A204.1 (cell line): Measurements from ENCODE around the gene SGPL1.
"Not testable (repeated sequence)": the region's sequence is repeated elsewhere in the genome, so short reads cannot be mapped to it uniquely, and the experiment has no call there.

Source experiments
- FAIRE-seq: peaks from 2 replicates; lab custom pipeline; 2012; peaks lifted over from hg19 to GRCh38; lab: Jason Lieb, UNC

SGPL1 gene

DNA sequence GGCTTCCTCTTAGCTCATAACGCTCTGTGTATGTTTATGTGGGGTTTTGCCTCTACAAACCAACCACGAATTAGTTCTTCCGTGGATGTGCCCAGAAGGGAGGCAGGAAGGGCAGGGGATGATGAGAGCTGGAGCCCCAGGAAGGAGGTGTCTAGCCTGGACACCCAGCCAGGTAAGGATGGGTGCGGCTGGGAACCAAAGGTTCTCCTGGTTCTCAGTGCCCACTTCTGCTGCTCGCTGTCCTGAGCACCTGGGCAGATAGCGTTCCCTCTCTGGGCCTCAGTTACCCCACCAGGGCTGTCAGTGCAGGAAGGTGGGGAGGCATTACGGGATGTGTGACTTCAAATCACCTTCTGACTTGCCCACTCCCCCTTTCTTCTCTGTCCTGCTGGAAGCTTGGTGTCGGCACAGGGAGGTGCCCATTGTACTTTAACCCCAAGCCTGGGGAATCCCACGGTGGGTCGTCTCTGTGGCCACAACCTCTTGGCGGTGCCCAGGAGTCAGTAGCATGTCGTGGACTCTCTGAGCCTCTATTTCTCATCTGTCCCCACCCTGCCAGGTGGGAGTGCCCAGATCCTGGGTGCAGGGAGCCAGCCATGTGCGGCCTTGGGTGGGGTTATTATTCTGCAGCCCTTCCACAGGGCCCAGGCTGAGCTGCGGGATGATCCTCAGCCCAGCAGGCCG is 91.3 kb downstream of the SGPL1 start:
- no peak for FAIRE-seq

GRCh38 chr10:70907637-70908405 is 92.1 kb downstream of the SGPL1 start:
- no peak for FAIRE-seq

GRCh38 chr10:70908406-70909296 is 92.9 kb downstream of the SGPL1 start:
- FAIRE-seq, result no peak

GRCh38 chr10:70909326-70909935 is 93.7 kb downstream of the SGPL1 start:
- no peak for FAIRE-seq

DNA sequence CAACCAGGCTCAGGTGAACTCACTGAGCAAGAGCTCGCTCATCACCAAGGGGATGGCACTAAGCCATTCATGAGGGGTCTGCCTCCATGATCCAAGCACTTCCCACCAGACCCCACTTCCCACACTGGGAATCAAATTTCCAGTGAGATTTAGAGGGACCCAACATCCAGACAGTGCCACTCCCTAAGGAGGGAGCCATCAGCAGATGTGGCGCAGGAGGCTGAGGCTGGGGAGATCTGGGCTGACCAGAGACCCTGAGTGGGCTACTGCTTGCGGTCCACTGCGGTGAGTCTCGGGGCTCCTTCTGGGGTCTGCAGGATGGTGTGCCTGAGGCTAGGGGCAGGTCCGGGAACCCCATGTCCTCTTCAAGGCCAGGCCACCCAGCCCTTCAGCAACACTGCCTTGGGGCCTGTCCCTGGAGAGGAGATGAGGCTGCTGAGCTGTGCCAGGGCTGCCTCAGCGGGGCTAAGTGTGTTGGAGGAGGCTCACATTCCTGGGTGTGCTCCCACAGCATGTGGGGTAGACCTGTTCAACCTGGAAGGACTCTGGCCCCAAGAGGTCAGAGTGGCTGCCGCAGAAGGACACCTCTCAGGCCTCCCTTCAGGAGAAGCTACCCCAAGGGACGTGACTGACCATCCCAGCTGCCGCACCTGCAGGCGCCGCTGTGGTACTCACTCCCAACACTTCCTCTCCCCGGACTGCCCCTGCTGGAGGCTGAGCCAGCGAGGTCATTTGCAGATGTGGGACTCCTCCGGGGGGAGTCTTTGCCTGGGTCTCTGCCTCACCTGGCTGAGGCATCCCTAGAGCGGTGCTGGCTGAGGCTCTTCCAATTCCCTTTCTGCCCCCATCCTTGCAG is 95.0 kb downstream of the SGPL1 start:
- FAIRE-seq, result no peak

GRCh38 chr10:70911386-70911785 is 95.6 kb downstream of the SGPL1 start:
- FAIRE-seq, result no peak

DNA sequence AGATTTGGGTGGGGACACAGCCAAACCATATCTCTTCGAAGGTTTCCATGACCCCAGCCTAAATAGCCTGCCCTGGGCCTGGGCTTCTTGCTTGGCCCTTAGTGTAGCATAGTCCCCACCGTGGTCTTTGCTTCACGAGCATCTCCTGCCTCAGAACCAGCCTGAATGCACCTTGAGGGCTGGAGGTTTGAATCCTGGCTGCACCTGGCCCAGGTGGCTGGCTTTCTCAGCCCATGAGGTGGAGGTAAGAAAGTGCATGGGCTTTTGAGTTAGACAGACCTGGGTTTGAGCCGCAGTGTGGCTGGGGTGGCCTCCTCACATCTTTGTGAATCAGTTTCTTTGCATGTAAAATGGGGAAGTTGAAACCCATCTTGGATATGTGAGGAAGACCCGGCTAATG is 96.8 kb downstream of the SGPL1 start:
- FAIRE-seq, result no peak

- no peak for FAIRE-seq
These were observed 97.6 kb downstream of the SGPL1 start for GRCh38 chr10:70913191-70913892.

- no peak for FAIRE-seq
These were observed 98.1 kb downstream of the SGPL1 start for GRCh38 chr10:70913893-70914240.

GRCh38 chr10:70914316-70914864 is 98.6 kb downstream of the SGPL1 start:
- no peak for FAIRE-seq

DNA sequence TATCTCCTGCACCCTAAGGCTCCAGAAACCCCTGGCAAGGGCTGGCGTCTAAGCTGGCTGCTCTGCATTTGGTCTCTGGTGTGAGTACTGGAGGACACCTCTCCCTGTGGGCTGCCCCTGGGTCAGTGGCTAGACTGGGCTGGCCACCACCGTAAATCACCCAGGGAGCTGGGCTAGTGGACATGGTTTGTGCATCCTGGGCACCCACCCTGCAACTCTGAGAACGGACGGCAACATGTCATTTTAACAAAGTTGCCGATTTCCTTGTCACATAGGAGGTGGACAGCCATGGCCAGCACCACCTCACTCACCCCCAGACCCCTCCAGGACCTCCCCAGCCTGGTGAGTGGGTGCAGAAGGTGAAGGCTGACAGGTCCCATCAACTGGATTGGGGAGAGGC is 99.5 kb downstream of the SGPL1 start:
- FAIRE-seq, result no peak

GRCh38 chr10:70915806-70916205 is 100.1 kb downstream of the SGPL1 start:
- no peak for FAIRE-seq

GRCh38 chr10:70916241-70916640 is 100.5 kb downstream of the SGPL1 start:
- no peak for FAIRE-seq

DNA sequence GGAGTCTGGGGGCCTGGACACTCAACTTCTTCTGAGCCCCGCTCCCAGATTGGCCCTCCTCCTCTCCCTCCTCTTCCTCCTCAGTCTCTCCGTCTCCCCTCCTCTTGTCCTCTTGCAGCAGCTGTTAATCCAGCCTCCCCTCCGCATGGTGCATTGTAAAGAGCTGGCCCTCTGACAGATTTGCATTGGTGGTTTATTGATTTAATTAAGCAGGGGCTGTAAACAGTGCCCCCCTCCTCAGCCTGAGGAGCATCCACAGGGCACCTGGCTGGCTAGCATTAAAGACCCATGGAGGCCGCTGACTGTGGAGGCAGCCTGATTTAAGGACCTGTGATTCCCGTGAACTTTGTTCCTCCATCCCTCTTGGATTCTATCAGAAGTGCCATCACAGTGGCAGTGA is 101.5 kb downstream of the SGPL1 start:
- no peak for FAIRE-seq

- FAIRE-seq, result no peak
These were observed 101.9 kb downstream of the SGPL1 start for GRCh38 chr10:70917635-70918034.

- no peak for FAIRE-seq
These were observed 103.2 kb downstream of the SGPL1 start for GRCh38 chr10:70918851-70919530.

DNA sequence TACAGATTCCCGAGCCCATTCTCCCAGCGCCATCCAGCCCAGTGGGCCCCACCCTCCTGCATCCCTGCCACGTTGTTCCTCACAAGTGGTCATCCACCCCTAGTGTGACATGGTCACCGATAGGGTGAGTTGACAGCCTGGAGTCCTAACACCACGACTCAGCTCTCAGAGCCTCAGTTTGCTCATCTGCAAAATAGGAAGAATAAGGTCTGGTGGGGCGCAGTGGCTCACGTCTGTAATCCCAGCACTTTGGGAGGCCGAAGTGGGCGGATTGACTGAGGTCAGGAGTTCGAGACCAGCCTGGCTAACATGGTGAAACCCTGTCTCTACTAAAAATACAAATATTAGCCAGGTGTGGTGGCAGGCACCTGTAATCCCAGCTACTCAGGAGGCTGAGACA is 104.2 kb downstream of the SGPL1 start:
- FAIRE-seq, result not testable (repeated sequence)

GRCh38 chr10:70920519-70920918 is 104.8 kb downstream of the SGPL1 start:
- FAIRE-seq, result no peak

GRCh38 chr10:70921285-70921684 is 105.5 kb downstream of the SGPL1 start:
- FAIRE-seq, result no peak

DNA sequence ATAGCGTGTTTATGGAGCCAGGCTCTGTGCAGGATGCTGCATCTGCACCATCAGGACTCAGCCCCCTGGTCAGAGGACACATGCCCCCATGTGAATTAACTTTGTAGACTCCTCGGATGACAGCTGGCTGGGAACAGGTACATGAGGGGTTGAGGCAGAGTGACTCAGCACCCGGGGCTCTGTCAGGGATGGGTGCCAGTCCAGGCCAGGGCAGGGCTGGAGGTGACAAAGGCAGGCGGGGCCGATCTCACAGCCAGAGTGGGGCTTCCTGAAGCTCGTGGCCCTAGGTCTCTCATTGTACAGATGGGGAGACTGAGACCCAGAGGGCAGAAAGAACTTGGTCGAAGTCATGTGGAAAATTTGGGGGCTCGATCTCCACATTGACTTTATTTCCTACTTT is 107.9 kb downstream of the SGPL1 start:
- no peak for FAIRE-seq
